ENCODE measurements around the gene CLCN1.

DNA sequence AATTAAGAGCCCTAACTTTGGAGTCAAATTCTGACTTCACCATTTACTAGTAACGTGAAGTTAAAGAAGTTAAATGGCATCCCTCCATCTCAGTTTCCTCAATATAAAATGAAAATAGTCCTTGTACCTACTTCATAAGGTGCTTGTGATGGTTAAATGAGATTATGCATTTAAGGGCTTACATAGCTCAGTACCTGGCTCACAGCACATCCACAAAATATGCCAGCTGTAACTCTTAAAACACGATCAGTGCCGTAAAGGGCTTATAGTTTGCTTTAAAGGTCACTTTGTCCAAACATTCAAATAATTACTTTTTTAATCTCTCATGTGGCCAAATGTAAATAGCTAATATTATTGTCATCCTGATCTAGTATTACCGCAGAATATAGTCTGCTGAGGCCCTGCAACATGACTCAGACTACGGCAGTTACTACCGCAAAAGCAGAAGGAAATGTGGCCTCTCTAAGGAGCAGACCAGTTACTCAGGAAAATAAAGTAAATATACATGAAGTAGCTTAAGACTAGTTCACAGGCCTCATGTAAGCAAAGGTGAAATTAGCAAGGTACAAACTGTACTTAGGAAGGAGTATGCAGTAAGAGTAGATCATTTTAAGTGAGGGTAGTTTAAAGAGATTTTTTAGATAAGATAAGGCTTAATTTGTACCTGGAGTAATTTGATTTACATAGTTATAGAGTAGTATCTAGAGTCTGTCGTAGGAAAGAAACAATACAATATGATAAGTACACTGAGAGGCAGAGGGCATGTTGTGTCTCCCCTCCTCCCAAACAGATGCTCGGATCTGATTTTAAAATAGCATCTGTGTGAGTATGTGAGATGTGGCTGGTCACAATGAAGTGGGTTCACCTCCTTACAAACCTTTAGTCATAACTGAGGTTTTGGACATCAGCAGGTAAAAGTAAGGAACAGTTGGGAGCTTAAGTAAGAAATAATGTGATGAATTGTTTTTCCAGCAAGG, 14.7 kb upstream of the CLCN1 start:
- TF ChIP-seq, protein P1, sequence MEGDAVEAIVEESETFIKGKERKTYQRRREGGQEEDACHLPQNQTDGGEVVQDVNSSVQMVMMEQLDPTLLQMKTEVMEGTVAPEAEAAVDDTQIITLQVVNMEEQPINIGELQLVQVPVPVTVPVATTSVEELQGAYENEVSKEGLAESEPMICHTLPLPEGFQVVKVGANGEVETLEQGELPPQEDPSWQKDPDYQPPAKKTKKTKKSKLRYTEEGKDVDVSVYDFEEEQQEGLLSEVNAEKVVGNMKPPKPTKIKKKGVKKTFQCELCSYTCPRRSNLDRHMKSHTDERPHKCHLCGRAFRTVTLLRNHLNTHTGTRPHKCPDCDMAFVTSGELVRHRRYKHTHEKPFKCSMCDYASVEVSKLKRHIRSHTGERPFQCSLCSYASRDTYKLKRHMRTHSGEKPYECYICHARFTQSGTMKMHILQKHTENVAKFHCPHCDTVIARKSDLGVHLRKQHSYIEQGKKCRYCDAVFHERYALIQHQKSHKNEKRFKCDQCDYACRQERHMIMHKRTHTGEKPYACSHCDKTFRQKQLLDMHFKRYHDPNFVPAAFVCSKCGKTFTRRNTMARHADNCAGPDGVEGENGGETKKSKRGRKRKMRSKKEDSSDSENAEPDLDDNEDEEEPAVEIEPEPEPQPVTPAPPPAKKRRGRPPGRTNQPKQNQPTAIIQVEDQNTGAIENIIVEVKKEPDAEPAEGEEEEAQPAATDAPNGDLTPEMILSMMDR (conservative IDR thresholded peaks at IDR 0.05 in 1 of 2, IDR thresholded peaks at IDR 0.05 in 1 of 2; ENCODE audit: extremely low read depth in 1 of 2, insufficient read depth in 1 of 2, low read depth in 1 of 2, low read length in 2 of 2) = no peak
- no peak for TF ChIP-seq EZH2 (IDR thresholded peaks at IDR 0.05; ENCODE audit: borderline replicate concordance, low read length)

Data from mammary epithelial cell (primary cell).